Activated T-cell treated with anti-CD3 and anti-CD28 coated beads for 48 hours (primary cell): ENCODE data around the gene NMRK2.
"Not testable (repeated sequence)": the region's sequence is repeated elsewhere in the genome, so short reads cannot be mapped to it uniquely, and the experiment has no call there.

ENCODE experiments used
- DNase-seq: peaks from one replicate; pipeline ENCODE4 v3.0.0-alpha.2; 2020; ENCODE audit warnings: low read depth

NMRK2 gene

GRCh38 chr19:3936506-3937442 lies 3.9 kb downstream of the NMRK2 start:
- no peak for DNase-seq

- DNase-seq: not testable (repeated sequence)
Observed at GRCh38 chr19:3938300-3938950, 5.6 kb downstream of the NMRK2 start.

GRCh38 chr19:3942790-3943409 lies 10.0 kb downstream of the NMRK2 start:
- DNase-seq: no peak

GRCh38 chr19:3944018-3944721 lies 11.3 kb downstream of the NMRK2 start:
- no peak for DNase-seq

- no peak for DNase-seq
Observed at GRCh38 chr19:3945838-3946237, 13.0 kb downstream of the NMRK2 start.

GRCh38 chr19:3947316-3947933 lies 14.6 kb downstream of the NMRK2 start:
- DNase-seq: not testable (repeated sequence)

- DNase-seq: no peak
Observed at GRCh38 chr19:3949294-3949693, 16.4 kb downstream of the NMRK2 start.

GRCh38 chr19:3949997-3950859 lies 17.4 kb downstream of the NMRK2 start:
- DNase-seq: no peak

GRCh38 chr19:3950871-3951861 lies 18.3 kb downstream of the NMRK2 start:
- DNase-seq: no peak

- not testable (repeated sequence) for DNase-seq
Observed at GRCh38 chr19:3952755-3953276, 19.9 kb downstream of the NMRK2 start.

- no peak for DNase-seq
Observed at GRCh38 chr19:3954107-3954506, 21.2 kb downstream of the NMRK2 start.

- DNase-seq: not testable (repeated sequence)
Observed at GRCh38 chr19:3955276-3955675, 22.4 kb downstream of the NMRK2 start.

- DNase-seq: no peak
Observed at GRCh38 chr19:3955688-3956087, 22.8 kb downstream of the NMRK2 start.

- no peak for DNase-seq
Observed at GRCh38 chr19:3958836-3959765, 26.2 kb downstream of the NMRK2 start.

GRCh38 chr19:3959766-3960131 lies 26.9 kb downstream of the NMRK2 start:
- no peak for DNase-seq

- DNase-seq: no peak
Observed at GRCh38 chr19:3961007-3961406, 28.1 kb downstream of the NMRK2 start.

- no peak for DNase-seq
Observed at GRCh38 chr19:3963458-3964255, 30.8 kb downstream of the NMRK2 start.
